Measurements from ENCODE around the gene CYP4Z1.
"Not testable (repeated sequence)": the region's sequence is repeated elsewhere in the genome, so short reads cannot be mapped to it uniquely, and the experiment has no call there.

CYP4Z1 gene

GRCh38 chr1:47128221-47128620 lies 61.2 kb downstream of the CYP4Z1 start:
- DNase-seq (ENCODE audit: low read depth in 2 of 2), result no peak

- DNase-seq (ENCODE audit: low read depth in 2 of 2), result not testable (repeated sequence)
Measured at GRCh38 chr1:47128854-47129253, 61.8 kb downstream of the CYP4Z1 start.

DNA sequence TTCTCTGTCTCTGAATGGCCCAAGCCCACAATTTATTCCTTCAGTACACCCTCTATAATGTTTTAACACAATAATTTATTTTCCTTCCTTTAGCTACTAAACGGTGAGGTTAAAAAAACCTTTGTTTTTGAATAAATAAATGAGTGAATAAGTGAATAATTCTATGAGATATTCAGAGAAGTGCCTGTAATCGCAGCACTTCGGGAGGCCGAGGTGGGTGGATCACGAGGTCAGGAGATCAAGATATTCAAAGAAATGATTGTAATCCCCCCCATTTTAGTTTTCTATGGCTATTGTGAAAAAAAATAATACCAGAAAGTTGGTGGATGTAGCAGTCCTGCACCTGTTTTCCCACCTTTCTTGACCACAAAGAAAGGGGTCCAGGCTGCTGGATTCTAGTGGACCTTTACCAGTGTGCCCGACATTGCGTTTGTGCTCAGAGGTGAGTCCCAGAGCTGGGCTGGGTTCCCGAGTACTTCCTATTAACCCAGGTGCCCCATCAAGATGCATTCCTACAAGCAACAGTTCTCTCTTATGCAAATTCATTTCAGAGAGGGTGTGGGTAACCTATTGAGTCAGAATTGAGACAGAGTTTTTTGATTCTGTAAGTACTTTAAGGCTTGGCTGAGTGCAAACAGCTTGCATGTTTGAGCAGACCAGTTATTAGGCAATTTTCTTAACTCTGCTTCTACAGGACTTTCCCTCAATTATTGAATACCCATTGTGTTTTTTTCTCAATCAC lies 62.6 kb downstream of the CYP4Z1 start:
- DNase-seq (ENCODE audit: low read depth in 2 of 2), result not testable (repeated sequence)

- DNase-seq (ENCODE audit: low read depth in 2 of 2), result not testable (repeated sequence)
Measured at GRCh38 chr1:47132665-47133064, 65.6 kb downstream of the CYP4Z1 start.

DNA sequence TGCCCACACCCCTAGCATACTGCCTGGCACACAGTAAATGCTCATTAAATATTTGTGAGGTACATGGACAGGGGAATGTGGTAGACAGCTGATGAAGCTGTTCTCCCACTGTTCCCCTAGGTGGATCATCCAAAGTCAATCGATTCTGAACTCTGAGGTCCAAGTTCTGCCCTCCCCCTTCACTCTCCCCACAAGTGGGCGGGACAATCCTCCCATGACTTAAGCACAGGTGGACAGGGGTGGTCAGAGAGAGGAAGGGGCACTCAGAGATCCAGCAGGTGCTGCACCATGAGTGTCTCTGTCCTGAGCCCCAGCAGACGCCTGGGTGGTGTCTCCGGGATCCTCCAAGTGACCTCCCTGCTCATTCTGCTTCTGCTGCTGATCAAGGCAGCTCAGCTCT lies 70.2 kb downstream of the CYP4Z1 start, which contains the start of gene CYP4A22:
CYP4A22 (plus strand) TSS at position 244 of the 400 bp plus-strand sequence; CDS start at position 289, 45 bp downstream.
- no peak for DNase-seq (ENCODE audit: low read depth in 2 of 2)

GRCh38 chr1:47137925-47138615 lies 71.0 kb downstream of the CYP4Z1 start:
- DNase-seq (ENCODE audit: low read depth in 2 of 2), result no peak

DNA sequence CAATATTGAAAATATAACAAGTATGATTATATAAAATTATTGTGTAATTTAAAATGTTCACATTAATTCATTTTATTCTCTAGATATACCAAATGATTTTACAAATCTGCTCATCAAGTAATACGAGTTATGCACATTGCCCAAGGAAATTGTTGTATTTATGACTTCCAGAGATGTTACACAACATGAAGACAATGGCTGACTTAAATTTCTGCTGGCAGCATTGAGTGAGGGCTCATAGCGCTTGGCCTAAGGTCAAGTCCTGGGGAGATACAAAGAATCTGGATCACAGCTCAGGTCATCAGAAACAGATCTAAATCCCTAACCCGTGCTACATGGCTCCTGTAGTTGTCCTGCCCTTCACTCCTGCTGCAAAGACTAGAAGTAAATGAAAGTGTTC lies 73.3 kb downstream of the CYP4Z1 start:
- not testable (repeated sequence) for DNase-seq (ENCODE audit: low read depth in 2 of 2)

GRCh38 chr1:47143654-47144053 lies 76.6 kb downstream of the CYP4Z1 start:
- not testable (repeated sequence) for DNase-seq (ENCODE audit: low read depth in 2 of 2)

DNA sequence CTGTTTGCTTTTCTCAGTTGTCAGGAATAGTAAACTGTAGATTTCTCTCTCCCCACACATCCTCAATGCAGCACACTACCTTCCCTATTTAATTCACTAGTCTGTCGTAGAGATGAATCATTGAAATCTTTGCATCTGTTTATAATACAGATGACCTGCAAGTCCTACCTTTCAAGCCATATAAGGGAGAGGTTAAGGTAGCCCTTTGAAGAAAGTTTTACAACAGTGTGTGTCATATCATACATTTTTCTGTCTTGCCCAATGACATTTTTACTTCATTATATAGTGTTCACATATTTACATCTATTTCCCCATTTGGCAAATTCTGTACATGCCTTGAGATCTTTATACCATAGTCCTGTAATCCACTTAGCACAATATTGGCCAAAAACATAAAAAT lies 79.5 kb downstream of the CYP4Z1 start:
- DNase-seq (ENCODE audit: low read depth in 2 of 2), result not testable (repeated sequence)

DNA sequence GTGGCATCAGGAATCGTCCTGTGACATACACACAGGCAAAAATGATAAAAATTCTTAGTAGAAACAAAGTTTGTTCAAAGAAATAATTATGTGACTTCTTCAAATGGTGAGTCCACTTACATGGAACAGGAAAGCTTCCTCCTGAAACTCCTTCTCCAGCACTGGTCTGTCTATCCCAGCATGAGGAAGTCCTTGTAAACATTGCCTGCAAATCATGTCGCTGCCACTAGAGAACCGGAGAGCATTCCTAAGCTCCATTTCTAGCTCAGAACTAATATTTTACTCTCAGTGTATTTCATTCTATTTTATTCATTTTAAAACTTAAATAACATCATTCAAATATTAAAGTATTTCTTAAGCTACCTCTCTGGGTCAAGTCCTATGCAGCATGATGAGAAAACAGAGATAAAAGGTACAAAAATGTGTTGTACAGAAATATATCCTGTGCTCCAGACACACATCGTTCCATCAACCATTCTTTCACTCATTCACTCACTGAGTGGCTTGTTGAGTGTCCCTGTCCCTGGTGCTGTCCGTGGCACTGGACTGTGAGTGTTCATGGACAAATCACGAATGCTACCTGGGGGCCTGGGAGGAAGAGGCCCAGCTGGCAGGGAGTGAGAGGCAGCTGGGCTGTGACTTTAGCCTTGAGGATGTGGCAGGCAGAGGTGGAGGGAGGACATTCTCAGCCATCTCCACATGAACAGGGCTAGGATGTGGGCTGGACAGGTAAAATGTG lies 80.2 kb downstream of the CYP4Z1 start:
- DNase-seq (ENCODE audit: low read depth in 2 of 2), result no peak

- DNase-seq (ENCODE audit: low read depth in 2 of 2), result not testable (repeated sequence)
Measured at GRCh38 chr1:47149162-47149561, 82.1 kb downstream of the CYP4Z1 start.

DNA sequence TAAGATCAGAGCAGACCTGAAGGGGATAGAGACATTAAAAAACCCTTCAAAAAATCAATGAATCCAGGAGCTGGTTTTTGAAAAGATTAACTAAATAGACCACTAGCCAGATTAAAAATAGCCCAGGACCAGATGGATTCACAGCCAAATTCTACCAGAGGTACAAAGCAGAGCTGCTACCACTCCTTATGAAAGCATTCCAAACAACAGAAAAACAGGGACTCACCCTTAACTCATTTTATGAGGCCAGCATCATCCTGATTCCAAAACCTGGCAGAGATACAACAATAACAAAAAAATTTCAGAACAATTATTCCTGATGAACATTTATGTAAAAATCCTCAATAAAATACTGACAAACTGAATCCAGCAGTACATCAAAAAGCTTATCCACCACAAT lies 89.4 kb downstream of the CYP4Z1 start:
- DNase-seq (ENCODE audit: low read depth in 2 of 2), result not testable (repeated sequence)

GRCh38 chr1:47157957-47158356 lies 90.9 kb downstream of the CYP4Z1 start:
- DNase-seq (ENCODE audit: low read depth in 2 of 2), result not testable (repeated sequence)

GRCh38 chr1:47160716-47161115 lies 93.7 kb downstream of the CYP4Z1 start:
- no peak for DNase-seq (ENCODE audit: low read depth in 2 of 2)

GRCh38 chr1:47161298-47162040 lies 94.4 kb downstream of the CYP4Z1 start:
- no peak for DNase-seq (ENCODE audit: low read depth in 2 of 2)

DNA sequence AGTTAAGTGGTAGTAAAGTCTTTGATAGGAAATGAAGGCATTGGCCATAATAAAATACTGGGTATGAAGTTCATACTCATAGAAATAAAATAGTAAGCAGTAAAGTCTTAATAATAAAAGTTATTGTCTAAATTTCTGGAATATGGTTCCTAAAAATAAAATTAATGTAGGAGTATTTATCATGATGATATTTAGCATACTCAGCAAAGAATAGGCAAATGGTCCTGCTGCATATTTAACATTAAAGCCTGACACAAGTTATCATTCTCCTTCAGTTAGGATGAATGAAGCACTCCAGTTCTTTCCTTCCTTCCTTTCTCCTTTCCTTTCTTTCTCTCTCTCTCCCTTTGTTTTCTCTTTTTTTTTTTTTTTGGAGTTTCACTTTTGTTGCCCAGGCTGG lies 97.5 kb downstream of the CYP4Z1 start:
- no peak for DNase-seq (ENCODE audit: low read depth in 2 of 2)

All from stimulated activated CD4-positive, alpha-beta T cell treated with anti-CD3 and anti-CD28 coated beads, Interleukin-4, amount 100 ng/mL, for 48 hours (primary cell).